Subcutaneous preadipocyte (primary cell): Measurements from ENCODE around the gene ATG4D. TPM values are rescaled to one million over a fixed set of nuclear protein-coding genes. Genes with fewer than 3 reads are reported as not detected.

Source experiments
- small RNA-seq: library from RNA; depleted of rRNA; stranded (forward); fragments of <200 nt; gene quantifications from one replicate; pipeline ENCODE3, GENCODE V24; 2012
- total RNA-seq: library from RNA; depleted of rRNA; stranded (reverse); fragments of >200 nt; gene quantifications from 2 replicates; pipeline ENCODE4 v1.2.3, GENCODE V29; 2012

ATG4D gene
- total RNA-seq: 13.3 and 14.3 TPM in 2 replicates

DNA sequence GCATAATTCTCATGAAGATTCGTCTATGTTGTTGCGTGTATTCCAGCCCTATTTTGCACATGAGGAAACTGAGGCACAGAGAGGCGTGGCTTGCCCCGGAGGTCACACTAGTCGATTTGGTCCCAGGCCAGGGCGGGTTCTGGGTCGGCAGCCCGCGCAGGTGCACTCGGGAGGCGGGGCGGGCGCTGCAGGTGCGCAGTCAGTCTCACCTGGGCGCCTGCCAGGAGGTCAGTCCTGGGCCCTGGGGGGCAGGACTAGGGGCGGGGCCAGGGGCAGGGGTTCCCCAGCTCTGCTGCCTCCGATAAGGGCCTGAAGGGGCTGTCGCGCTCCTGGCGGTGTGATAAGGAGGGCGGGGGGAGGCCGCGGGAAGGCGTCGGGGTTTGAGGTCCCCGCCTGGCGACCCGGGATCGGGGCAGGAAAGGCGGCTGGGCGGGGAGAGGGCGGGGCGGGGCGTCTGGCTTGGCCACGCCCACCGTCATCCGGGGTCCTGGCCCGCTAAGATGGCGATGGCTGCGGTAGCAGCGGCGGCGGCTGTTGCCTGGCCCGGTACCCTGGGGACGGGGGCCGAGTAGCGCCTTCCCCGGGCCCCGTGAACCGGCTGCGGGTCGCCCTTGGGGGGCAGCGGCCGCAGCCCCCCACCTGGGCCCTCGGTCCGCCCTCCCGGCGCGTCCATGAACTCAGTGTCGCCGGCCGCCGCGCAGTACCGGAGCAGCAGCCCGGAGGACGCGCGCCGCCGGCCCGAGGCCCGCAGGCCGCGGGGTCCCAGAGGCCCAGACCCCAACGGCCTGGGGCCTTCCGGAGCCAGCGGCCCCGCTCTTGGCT is at the start of gene ATG4D:
ATG4D (plus strand) TSS at position 485 of the 822 bp plus-strand sequence; CDS start at position 672, 187 bp downstream.

DNA sequence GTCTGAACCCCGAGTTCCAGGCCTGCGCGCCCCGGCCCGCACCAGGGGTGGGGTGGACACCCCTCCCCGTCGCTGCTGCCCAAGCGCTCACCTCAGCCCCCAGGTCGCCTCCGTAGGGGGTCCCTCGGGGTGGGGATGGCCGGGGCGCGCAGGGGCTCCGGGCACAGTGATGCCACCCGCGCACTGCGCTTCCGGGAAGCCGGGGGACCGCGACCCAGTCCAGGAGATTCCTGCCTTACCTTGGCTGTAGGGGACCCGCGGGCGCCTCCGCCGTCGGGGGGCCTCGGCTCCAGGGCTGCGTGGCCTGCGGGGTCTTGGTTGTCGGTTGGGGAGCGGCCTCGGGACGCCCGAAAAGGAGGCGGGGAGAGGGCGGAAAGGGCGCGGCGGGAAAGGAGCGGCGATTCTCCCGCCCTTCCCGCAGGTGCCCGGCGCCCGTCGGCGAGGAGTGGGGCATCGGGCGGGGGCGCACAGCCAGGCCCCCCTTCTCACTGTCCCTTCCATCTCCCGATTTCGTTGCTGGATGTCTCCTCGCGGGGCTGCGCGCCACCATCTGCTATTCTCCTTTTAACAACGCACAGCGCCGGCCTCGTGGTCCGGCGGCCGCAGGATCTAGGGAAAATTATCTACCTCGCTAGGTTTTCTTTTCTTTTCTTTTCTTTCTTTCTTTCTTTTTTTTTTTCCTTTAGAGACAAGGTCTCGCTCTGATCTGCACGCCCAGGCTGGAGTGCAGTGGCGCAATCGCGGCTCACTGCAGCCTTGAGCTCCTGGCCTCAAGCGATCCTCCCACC is 40.5 kb upstream of the ATG4D start, which contains the start of gene KEAP1:
KEAP1 (minus strand) TSS at position 355 of the 788 bp plus-strand sequence. CDS start 3,323 bp downstream, outside the sequence.

DNA sequence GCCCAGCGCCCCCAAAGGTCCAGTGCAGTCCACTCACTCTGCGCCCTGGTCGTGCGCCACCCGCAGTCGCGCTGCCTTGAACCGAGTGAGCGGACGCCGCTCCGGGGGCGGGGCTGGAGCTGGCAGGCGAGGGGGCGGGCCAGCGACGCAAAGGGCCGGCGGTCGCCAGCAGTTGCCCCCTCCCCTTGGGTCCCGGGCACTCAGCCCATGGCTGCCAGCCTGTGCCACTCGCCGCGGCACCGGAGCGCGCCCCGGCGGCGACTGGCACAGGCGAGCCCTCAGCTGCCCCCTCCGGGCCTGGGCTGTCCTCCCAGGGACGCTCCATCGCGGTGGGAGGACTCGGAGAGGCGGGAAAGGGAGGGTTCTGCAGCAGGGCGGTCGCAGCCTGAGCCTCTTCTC is 26.3 kb upstream of the ATG4D start, which contains the start of gene S1PR5:
S1PR5 (minus strand) TSS at position 87 of the 399 bp plus-strand sequence. CDS start 2,436 bp downstream, outside the sequence.

DNA sequence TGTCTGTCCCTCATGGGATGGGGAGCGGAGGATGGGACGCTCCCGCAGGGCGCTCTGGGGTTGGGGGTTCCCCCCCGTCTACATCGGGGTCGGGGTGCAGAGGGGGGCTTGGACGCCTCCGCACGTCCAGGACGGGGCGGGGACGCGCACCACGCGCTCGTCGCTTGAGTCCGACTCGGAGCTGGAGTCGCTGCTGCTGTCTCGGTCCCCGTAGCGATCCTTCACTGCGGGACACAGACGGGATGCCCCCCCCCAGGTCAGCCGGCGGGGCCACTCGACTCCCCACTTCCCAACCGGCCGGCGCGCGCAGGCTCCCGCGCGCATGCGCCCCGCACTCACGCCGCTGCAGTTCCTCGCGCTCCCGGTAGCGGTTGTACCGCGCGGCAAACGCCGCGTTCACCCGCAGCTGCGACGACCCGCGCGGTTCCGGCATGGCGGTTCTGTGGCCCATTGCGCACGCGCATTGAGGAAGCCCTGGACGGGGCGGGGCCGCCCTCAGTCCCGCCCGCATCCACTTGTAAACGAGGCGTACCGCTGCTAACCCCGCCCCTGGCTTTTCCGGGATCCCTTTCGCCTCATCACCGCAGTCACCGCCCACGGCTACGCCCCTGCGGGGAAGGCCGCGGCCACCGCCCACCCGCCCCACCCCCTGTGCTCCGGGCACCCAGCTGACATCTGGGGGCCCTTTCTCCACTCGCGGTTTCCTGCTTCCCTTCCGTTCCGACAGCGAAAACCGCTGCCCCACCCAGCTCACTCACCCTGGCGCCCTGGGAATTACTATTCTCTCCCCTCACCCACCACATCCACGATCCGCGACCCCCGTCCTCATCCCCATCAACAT is 22.1 kb downstream of the ATG4D start, which contains the start of gene KRI1:
KRI1 (minus strand) TSS at position 444 of the 841 bp plus-strand sequence; CDS start at position 433, 11 bp downstream.

DNA sequence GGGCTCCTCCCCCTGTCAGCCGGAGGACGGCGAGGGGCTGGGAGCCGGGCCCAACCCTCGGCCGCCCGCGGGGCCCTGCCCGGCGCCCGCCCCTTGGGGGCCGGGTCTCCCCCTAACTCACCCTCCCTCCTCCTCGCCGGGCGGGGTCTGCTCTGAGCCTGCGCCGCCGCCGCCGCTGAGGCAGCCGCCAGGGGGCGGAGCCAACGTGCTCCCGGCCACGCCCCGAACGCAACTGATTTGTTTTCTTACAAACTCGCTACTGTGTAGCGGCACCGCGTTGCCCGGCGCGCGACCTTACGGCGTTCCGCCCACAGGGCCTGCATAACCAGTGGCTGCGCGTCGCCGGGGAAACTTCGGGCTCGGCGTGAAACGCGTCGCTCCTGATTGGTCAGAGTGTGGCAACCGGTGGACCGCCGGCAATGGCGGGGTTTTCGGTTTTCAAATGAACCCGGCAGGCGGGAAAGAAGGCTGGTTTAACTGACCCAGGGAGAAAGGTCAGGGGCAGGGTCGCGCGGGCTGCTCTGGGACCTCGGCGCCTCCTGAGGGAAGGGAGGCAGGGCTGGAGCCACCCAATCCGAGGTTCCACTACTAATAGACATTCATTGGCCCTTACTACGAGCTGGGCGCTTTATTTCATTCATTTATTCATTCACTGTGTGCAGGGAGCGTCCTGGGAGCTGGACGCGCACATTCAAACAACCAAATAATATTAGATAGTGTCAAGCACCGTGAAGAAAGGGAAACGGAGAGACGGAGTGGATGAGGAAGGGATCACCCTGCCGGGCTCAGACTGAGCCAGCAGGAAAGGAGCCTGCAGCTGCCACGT is 25.3 kb downstream of the ATG4D start, which contains the start of gene CDKN2D:
CDKN2D (minus strand) TSS at position 154 of the 826 bp plus-strand sequence. CDS start 326 bp downstream, outside the sequence.

DNA sequence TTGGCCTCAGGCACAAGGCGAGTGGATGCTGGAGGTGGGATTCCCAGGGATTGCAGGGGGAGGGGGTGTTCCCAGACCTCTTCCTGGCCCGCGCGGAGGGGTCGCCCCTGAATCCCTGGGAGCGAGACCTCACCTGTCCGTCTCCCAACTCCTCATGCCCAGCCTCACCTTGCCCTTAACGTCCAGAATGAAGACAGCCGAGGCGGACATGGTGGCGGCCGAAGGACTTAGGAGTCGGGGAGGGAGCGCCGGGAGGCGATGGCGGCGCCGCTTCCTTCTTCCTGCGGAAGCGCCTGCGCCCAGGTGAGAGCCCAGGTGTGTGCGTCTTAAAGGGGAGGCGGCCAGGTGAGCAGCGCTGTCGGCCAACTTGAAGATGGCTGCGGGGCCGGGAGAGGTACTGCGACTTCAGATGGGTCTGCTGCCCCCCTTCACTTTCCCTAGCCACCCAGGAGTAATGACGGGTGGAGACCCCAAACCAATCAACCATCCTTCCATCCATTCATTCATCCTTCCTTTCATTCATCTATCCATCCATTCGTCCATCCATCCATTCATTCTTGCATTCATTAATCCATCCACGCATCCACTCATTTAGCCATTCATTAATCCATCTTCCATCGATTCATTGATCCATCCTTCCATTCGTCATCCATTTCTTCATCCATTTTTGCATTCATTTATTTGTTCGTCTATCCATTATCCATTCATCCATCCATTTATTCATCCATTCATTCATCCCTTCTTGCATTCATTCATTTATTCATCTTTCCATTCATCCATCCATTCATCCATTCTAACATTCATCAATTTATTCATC is 43.5 kb downstream of the ATG4D start, which contains the start of gene AP1M2:
AP1M2 (minus strand) TSS at position 291 of the 817 bp plus-strand sequence; CDS start at position 210, 81 bp downstream.

Small RNA genes within 50 kb of the gene (small RNA-seq; reads per million reads assigned to genes)
- not detected for gene MIR1238
- not detected for gene RNU7-140P

Other genes starting within 250 kb of the ATG4D start
- 0.20 and 0.37 TPM in 2 replicates for gene ZGLP1, start 234.1 kb upstream of the ATG4D start, total RNA-seq
- gene FDX2, start 227.9 kb upstream of the ATG4D start, total RNA-seq: 11.4 and 15.6 TPM in 2 replicates
- 6.2 and 14.1 TPM in 2 replicates for gene RAVER1, start 210.4 kb upstream of the ATG4D start, total RNA-seq
- gene ICAM3, start 204.3 kb upstream of the ATG4D start, total RNA-seq: 8.4 and 11.4 TPM in 2 replicates
- gene TYK2, start 163.3 kb upstream of the ATG4D start, total RNA-seq: 63.9 and 75.5 TPM in 2 replicates
- gene CDC37, start 140.4 kb upstream of the ATG4D start, total RNA-seq: 153 and 160 TPM in 2 replicates
- gene PDE4A, start 123.4 kb upstream of the ATG4D start, total RNA-seq: 5.1 and 6.1 TPM in 2 replicates
- 65.4 and 67.6 TPM in 2 replicates for gene KEAP1, start 40.5 kb upstream of the ATG4D start, total RNA-seq
- 0.20 and 0.37 TPM in 2 replicates for gene S1PR5, start 26.5 kb upstream of the ATG4D start, total RNA-seq
- 8.8 and 10.8 TPM in 2 replicates for gene KRI1, start 22.1 kb downstream of the ATG4D start, total RNA-seq
- gene CDKN2D, start 25.1 kb downstream of the ATG4D start, total RNA-seq: 4.8 and 5.9 TPM in 2 replicates
- gene AP1M2, start 43.4 kb downstream of the ATG4D start, total RNA-seq: not detected in 2 replicates
- gene SLC44A2, start 81.6 kb downstream of the ATG4D start, total RNA-seq: 10.4 and 13.6 TPM in 2 replicates
- gene ILF3, start 110.4 kb downstream of the ATG4D start, total RNA-seq: 133 and 210 TPM in 2 replicates
- 45.0 and 50.0 TPM in 2 replicates for gene QTRT1, start 157.5 kb downstream of the ATG4D start, total RNA-seq
- 110 and 121 TPM in 2 replicates for gene DNM2, start 174.2 kb downstream of the ATG4D start, total RNA-seq